Left renal cortex interstitium (tissue), 4 donors: ENCODE data around the gene ADCY5. TPM values are rescaled to one million over a fixed set of nuclear protein-coding genes. Genes with fewer than 3 reads are reported as not detected.
"Not testable (repeated sequence)": the region's sequence is repeated elsewhere in the genome, so short reads cannot be mapped to it uniquely, and the experiment has no call there.

Experiments
- DNase-seq, 4 donors: peaks; one replicate each; pipeline ENCODE4 v3.0.0-alpha.2; 2013; ENCODE audit warnings: low read depth in 4 of 4, low spot score in 2 of 4, missing footprints in 1 of 4
- polyA plus RNA-seq, 4 donors: library from polyadenylated mRNA; unstranded; fragments of 120-200 nt; gene quantifications; one replicate each; pipeline ENCODE4 v1.2.1, GENCODE V29; 2013; ENCODE audit not compliant: insufficient read length in 4 of 4

Gene ADCY5
- polyA plus RNA-seq, 4 donors = 10.4 to 14.7 (median 13.0) TPM

DNA sequence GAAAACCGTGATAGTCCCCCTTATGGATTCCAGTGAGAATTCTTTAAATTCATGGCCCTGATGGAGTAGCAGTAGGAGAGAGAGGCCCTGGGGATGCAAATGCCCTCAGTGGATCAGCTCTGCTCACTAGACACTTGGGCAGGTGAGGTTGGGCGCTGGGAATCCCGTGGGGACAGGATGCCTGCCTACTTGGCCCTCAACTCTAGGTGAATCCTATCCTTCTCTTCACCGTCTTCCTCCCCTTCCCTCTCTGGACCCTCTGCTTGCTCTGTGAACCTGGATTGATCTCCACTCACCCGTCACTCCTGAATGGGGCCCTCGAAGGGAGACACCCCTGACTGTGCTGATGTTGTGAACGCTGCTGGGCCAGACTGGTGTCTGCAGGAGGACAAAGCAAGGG lies 169.8 kb downstream of the ADCY5 start:
- no peak for DNase-seq

DNA sequence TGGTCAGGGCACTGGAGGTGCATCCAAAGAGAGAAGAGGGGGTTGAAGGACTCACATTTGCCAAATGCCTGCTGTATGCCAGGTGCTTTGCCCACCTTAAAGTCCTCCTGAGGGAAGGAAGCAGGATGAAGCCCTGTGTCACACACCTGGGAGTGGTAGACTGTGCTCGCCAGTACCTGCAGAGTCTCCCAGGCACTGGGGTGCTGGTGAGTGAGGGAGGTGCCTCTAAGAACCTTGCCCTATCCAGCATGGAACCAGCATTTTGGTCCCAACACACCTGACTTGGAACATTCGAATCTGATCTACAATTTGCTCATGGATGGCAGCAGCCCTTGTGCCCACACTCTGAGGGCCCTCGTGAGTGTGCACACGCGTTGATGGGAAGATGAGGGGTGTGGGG lies 170.4 kb downstream of the ADCY5 start:
- DNase-seq = no peak

DNA sequence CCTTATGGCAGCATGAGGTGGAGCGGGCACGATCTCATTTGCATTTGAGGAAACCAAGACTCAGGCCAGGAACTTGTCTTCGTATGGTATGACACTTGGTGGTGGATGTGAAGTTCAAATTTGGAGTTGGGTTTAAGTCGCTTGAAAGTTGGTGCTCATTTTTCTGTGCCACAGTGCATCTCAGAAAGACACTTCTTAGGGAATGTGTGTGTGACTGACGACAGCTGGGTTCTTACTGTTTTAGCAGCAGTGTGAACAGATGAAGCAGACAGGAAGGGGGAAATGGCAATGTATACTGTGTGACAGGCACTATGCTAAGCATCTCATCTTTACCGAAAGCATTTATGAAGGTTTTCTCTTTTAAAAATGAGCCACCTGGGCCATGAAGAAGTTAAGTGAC lies 171.8 kb downstream of the ADCY5 start:
- DNase-seq = no peak

DNA sequence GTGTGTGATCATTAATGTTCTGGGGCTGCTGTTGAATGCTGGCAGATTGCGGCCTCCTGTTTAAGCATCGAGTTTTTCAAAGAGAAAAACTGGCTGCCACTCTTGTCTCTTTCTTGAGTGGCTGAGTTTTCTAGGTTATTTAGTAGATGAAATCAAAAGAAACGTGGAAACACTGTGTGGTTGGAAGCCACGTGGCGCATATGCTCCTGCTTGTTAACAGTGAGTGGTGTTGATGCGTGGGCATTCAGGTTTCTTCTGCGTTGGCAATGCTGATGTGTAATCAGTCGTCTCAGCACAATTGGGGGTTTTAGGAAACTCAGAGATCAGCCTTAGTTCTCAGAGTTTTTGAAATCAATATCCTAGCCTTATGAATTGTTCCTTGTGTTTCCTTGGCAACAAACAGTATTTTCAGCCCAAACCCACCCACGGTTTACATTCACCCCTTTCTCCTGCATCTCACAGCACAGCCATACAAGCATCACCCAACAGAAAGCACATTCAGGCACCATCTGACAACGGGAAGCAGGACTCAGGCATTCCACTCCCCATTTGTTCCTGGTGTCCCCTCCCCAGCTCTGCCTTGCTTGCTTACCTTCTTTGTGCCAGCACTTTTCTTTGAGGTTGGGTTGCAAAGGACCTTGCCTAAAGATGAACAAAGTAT lies 172.4 kb downstream of the ADCY5 start:
- no peak for DNase-seq

DNA sequence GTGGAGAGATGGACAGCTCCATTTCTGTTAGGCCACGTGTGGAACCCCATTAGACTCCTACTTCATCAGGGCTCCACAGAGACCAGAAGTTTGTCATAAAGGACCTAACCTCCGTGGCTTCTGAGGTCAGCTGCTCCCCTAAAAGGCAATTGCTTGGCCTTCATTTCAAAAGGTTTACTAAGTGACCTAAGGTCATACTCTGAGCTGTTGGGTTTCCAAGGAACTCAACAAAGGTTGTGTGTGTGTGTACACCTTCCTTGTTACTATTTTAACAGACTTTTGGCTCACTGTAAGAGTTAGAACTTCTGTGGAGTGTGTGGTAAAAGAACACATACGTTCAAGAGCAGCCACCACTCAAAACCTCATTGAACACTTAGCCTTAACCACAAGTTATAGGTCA lies 173.2 kb downstream of the ADCY5 start:
- no peak for DNase-seq

DNA sequence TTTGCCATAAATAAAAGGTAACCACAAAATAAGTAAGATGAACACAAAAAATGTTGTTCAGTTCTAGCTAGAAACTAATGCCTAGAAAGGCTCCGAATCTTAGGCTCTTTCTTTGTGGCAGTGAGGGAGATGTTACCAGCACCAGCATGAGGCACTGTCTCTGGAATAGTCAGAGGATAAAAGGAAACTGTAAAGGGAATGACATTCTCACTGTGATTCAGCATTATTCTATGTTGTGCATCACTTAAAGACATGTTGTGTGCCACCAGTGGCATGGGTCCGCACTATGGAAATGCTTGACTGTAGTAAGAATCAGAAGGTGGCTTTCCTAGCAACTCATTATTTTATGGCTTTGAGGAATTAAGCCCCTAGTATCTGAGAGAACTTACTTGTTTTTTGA lies 176.3 kb downstream of the ADCY5 start:
- no peak for DNase-seq

DNA sequence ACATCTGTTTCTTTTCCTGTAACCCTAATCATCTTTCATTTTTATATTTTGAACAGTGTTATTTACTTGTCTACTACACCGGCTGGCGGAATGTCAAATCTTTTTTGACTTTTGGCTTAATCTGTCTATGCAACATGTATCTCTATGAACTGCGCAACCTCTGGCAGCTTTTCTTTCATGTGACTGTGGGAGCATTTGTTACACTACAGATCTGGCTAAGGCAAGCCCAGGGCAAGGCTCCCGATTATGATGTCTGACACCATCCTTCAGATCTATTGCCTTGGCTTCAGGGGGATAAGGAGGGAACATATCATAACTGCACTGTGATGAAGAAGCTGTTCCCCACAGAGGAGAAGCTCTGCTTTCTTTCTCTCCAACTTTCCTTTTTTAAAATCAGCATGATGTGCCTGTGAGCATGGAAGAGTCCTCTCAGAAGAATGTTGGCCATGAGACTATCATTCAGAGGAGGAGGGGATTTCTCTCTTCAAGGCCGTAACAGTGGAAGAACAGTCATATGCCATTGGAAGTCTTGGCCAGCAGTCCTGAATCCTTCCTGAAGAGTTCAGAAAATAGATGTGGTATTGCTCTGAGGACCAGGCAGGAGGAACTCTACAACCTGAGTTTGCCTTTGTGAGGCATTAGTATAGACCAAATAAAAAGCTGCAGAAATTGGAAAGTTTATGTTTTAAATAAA lies 177.3 kb downstream of the ADCY5 start:
- no peak for DNase-seq

DNA sequence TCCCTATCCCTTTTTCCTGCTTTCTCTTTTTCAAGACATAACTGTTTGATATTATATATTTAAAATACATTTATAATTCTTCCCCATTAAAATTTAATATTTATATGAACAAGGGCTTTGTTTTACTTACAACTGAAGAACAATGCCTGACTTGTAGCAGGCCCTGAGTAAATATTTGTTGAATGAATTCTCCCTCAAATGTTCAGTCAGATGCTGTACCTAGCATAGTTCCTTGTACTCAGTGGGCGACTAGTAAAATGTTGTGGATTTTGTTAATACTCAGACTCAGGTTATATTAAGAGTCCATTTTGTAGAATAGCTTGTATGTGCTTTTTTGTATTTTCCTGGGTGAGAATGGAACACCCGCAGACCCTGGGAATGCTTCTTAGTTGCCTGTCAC lies 178.1 kb downstream of the ADCY5 start:
- DNase-seq = no peak

DNA sequence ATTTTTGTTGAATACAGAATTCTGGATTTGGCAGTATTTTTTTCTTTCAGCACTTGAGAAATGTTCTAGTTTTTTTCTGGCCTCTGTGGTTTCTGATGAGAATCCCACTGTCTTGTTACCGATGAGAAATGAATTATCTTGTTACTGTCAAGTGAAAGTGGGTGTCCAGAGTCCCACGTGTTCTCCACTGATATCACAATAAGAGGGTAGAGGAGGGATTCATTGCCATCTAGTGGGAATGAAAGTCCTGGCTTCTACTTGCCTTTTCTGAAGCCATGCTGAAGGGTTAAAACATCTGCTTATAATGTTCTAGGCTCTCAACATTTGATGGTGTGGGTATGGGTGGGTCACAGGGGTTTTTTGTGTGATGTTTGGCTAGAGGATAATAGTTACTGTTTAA lies 181.1 kb downstream of the ADCY5 start:
- DNase-seq = no peak

DNA sequence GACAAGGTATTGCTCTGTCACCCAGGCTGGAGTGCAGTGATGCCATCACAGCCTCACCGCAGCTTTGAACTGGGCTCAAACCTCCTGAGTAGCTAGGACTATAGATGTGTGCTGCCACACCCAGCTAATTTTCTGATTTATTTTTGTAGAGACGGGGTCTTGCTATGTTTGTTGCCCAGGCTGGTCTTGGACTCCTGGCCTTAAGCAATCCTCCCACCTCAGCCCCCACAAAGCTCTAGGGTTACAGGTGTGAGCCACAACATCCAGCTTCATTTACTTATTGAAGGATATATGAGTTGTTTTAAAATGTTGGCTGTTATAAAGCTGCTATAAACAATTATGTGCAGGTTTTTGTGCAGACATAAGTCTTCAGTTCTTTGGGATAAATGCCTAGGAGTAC lies 184.9 kb downstream of the ADCY5 start:
- DNase-seq = no peak

DNA sequence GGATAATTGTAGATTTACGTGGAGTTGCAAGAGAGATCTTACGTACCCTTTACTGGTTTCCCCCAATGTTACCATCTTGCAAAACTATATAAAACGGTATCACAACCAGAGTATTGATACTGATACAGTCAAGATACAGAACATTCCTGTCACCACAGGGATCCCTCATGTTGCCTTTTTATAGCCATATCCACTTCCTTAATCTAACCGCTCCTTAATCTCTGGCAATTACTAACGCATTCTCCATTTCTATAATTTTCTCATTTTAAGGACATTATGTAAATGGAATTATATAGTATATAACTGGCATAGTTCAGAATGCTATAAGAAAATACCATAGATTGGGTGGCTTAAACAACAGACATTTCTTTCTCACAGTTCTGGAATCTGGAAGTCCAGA lies 186.0 kb downstream of the ADCY5 start:
- no peak for DNase-seq

DNA sequence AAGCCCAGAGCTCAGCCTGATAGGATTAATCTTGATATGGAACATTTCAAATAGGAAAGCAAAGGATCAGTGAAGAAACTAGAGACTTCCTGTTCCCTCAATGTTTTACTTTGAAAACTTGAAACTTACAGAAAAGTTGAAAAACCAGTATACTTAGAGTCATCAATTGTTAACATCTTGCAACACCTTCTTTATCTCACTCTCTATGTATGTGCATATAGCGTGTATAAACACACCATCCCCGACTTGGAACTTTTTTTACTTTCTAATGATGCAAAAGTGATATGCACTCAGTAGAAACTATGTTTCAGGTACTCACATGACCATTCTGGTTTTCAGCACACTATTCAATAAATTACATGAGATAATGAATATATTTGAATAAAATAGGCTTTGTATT lies 186.7 kb downstream of the ADCY5 start:
- DNase-seq = no peak

DNA sequence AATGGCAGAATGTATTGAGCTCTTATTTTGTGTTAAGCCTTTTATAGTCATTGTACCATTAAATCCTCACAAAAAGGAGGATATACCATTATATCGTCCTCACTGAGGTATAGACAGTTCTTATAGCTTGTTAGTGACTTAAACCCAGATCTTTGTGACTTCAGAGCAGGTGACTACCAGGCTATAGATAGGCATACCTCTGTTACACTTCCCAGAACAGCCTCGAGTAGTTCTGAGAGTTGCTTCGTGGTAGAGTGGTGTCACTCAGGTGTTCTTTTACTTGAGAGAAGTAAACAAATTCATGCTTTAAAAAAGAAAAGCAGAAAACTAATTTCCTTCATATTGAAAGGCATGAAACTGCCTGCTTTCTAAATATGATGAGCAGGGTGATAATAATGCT lies 187.2 kb downstream of the ADCY5 start:
- no peak for DNase-seq

DNA sequence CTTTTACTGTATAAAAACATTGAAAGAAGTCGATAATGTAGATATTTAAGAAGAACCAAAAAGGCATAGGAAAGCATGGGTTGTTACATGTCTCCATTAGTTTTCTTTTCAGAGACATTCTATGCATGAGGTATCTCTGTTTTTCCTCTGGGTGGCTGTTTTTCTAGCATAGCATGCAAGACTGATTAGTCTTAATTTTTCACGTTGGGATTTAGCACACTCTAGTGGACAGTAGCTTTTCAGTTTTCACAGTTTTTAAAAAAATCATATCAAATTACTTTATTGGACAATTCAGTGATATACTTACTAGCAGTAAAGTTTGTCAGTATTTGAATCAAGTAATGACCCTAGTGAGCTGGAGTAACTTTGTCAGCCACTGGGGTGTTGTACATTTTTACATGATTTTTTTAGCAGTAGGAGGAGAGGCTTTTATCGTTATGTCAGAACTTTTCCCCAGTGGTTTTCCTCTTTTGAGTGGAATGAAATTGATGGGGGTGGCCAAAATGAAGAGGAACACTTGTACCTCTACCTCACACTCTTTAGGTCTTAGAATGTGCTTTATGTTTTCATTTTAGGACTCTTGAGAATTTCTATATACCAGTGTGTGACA lies 190.0 kb downstream of the ADCY5 start:
- DNase-seq = peak in 3 of 4 donors; percentile 26 to 53 (median 32)

DNA sequence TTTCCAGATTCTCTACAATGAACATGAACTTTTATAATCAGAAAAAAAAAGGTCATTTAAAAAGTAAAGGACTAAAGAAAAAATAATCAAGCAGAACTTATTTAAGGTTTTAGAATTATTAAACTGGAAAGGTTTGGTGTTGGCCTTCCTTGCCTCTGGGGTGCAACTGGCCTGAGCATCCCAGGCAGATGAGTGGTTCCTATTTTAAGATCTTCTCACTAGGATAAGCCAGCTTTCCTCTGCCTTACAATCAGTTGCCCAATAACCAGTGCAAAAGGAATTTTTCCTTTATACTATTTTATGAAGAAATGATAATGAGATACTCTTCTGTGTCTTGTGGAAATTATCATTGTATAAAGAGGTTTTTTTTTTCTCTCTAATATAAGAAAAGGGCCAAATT lies 190.5 kb downstream of the ADCY5 start:
- DNase-seq = no peak

DNA sequence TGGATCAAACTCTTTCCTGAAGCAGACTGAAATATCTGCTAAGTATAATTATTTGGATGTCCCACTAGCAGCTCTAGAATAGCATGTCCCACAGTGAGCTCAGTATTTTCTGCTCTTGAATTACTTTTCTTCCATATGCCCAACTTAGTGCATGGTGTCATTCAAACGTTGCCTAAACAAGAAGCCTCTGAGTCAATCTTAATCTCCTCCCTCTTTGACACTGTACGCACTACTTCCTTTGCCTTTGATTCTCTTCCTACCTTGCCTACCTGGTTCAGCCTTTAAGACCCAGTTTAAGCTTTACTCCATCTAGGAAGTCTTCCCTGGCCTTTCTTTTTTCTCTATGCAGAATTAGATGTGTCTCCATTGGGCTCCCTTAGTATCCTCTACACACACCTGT lies 192.6 kb downstream of the ADCY5 start:
- DNase-seq = no peak

DNA sequence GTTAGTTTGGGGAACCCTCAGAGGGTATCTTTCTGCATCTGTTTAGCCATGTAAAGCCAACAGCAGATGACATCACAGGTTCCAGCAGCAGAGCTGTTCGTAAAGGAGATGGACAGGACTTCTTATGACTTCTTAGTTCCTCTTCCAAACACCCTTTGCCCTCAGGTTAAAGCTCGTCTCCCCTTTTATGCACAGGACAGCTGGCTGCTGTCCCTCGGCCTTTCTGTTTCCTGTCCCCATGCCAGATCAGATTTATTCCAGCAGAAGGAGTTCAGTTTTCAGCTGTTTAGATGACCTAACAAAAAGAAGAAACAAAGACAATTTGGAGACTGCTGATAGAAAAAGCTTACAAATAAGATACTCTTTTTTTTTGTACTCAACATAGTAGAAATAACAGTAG lies 202.0 kb downstream of the ADCY5 start:
- DNase-seq = peak in 1 of 4 donors; percentile 10

DNA sequence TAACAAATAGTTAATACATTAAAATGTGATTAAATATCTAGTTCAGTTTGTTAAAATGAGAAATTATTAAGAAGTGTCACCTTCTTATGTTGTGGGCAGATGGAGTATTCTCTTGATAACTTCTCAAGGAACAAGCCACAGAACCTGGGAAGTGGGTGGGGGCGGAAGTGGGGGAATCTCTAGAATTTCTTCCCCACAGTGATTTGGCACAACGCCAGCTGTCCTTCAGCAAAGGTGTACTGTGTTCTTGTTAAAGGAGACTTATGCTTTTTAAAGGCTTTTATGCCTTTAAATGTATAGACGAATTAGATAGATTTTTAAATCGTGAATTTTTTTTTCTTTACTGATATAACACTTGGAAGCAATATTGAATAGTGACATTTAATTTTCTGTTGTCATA lies 204.8 kb downstream of the ADCY5 start:
- DNase-seq = no peak

DNA sequence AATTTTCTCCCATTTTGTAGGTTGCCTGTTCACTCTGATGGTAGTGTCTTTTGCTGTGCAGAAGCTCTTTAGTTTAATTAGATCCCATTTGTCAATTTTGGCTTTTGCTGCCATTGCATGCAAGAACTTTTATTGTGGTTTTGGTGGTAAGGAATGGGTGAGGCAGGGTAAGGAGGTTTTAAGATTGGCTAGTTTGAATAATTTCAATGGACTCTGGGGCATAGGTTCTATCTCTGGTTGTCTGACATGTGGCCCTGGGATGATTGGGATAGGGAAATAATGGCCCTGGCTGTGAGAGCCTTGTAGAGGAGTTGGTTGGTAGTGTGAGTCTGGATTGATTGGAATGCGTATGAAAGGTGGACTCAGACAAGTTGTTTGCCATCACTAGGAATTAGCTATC lies 209.1 kb downstream of the ADCY5 start:
- no peak for DNase-seq

DNA sequence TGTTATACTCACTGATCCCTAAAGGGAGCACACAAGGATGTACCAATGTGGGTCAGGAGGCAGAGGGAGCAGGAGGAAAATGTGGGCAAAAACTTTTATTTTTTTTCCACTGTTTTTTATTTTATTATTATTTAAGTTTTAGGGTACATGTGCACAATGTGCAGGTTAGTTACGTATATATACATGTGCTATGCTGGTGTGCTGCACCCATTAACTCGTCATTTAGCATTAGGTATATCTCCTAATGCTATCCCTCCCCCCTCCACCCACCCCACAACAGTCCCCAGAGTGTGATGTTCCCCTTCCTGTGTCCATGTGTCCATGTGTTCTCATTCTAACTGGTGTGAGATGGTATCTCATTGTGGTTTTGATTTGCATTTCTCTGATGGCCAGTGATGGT lies 209.7 kb downstream of the ADCY5 start:
- not testable (repeated sequence) for DNase-seq

DNA sequence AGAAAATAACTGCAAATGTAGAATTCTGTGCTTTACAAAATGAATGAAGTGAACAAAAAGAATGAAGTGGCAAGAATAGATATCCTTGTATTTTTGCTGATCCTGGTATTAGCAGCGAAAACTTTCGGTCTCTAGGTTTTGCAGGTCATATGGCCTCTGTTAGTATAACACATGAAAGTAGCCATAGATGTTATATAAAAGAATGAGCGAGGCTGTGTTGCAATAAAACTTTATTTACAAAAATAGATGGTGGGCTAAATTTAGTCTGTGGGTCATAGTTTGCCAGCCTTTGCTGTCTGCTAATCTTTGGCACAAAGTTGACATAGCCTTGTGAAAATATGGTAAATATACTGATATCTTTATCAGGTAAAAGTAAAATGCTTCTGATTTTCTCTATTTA lies 212.0 kb downstream of the ADCY5 start:
- DNase-seq = no peak
